ENCODE results near the gene HEXB.
"Not testable (repeated sequence)": the region's sequence is repeated elsewhere in the genome, so short reads cannot be mapped to it uniquely, and the experiment has no call there.

Gene HEXB

GRCh38 chr5:74659172-74659571 is 25.9 kb upstream of the HEXB start:
- no peak for DNase-seq (ENCODE audit: low read depth in 2 of 2)

GRCh38 chr5:74660140-74660539 is 24.9 kb upstream of the HEXB start:
- no peak for DNase-seq (ENCODE audit: low read depth in 2 of 2)

- DNase-seq (ENCODE audit: low read depth in 2 of 2): no peak
Observed at GRCh38 chr5:74660873-74661272, 24.2 kb upstream of the HEXB start.

GRCh38 chr5:74664551-74664950 is 20.5 kb upstream of the HEXB start:
- no peak for DNase-seq (ENCODE audit: low read depth in 2 of 2)

- no peak for DNase-seq (ENCODE audit: low read depth in 2 of 2)
Observed at GRCh38 chr5:74665273-74665672, 19.8 kb upstream of the HEXB start.

- no peak for DNase-seq (ENCODE audit: low read depth in 2 of 2)
Observed at GRCh38 chr5:74665816-74666215, 19.2 kb upstream of the HEXB start.

- DNase-seq (ENCODE audit: low read depth in 2 of 2): no peak
Observed at GRCh38 chr5:74667396-74667795, 17.6 kb upstream of the HEXB start.

- DNase-seq (ENCODE audit: low read depth in 2 of 2): no peak
Observed at GRCh38 chr5:74669821-74670220, 15.2 kb upstream of the HEXB start.

GRCh38 chr5:74670396-74671038 is 14.5 kb upstream of the HEXB start:
- DNase-seq (ENCODE audit: low read depth in 2 of 2): no peak

- no peak for DNase-seq (ENCODE audit: low read depth in 2 of 2)
Observed at GRCh38 chr5:74672215-74672877, 12.7 kb upstream of the HEXB start.

- no peak for DNase-seq (ENCODE audit: low read depth in 2 of 2)
Observed at GRCh38 chr5:74673011-74673790, 11.8 kb upstream of the HEXB start.

GRCh38 chr5:74676466-74676865 is 8.6 kb upstream of the HEXB start:
- DNase-seq (ENCODE audit: low read depth in 2 of 2): not testable (repeated sequence)

- DNase-seq (ENCODE audit: low read depth in 2 of 2): not testable (repeated sequence)
Observed at GRCh38 chr5:74678123-74678522, 6.9 kb upstream of the HEXB start.

GRCh38 chr5:74679300-74679699 is 5.7 kb upstream of the HEXB start:
- not testable (repeated sequence) for DNase-seq (ENCODE audit: low read depth in 2 of 2)

GRCh38 chr5:74679966-74680365 is 5.1 kb upstream of the HEXB start:
- DNase-seq (ENCODE audit: low read depth in 2 of 2): no peak

GRCh38 chr5:74685979-74686631 is 1.1 kb downstream of the HEXB start:
- DNase-seq (ENCODE audit: low read depth in 2 of 2): no peak

- DNase-seq (ENCODE audit: low read depth in 2 of 2): no peak
Observed at GRCh38 chr5:74686962-74687751, 2.1 kb downstream of the HEXB start.

GRCh38 chr5:74693191-74693590 is 8.2 kb downstream of the HEXB start:
- DNase-seq (ENCODE audit: low read depth in 2 of 2): no peak

GRCh38 chr5:74717596-74717995 is 32.6 kb downstream of the HEXB start:
- DNase-seq (ENCODE audit: low read depth in 2 of 2): no peak

GRCh38 chr5:74722271-74722670 is 37.2 kb downstream of the HEXB start:
- DNase-seq (ENCODE audit: low read depth in 2 of 2): no peak

- DNase-seq (ENCODE audit: low read depth in 2 of 2): no peak
Observed at GRCh38 chr5:74725331-74725730, 40.3 kb downstream of the HEXB start.

GRCh38 chr5:74736759-74737158 is 51.7 kb downstream of the HEXB start:
- DNase-seq (ENCODE audit: low read depth in 2 of 2): no peak

All from stimulated activated CD8-positive, alpha-beta memory T cell treated with anti-CD3 and anti-CD28 coated beads, Interleukin-15, amount 100 ng/mL, for 48 hours (primary cell).